GM12801 (cell line): ENCODE measurements around the gene PHKA2.

Experiments used
- CTCF ChIP-seq: IDR thresholded peaks from one replicate; pipeline ENCODE4 v1.5.1; 2011; ENCODE audit warnings: control low read depth; ENCODE audit not compliant: insufficient read length; ENCODE audit errors: extremely low read depth

Gene PHKA2

GRCh38 chrX:18938710-18939109 lies 45.2 kb downstream of the PHKA2 start:
- TF ChIP-seq CTCF, result no peak

GRCh38 chrX:18937173-18937572 lies 46.7 kb downstream of the PHKA2 start:
- no peak for TF ChIP-seq CTCF

GRCh38 chrX:18935893-18936292 lies 48.0 kb downstream of the PHKA2 start:
- TF ChIP-seq CTCF, result no peak

GRCh38 chrX:18934708-18935107 lies 49.2 kb downstream of the PHKA2 start:
- no peak for TF ChIP-seq CTCF

GRCh38 chrX:18933617-18934016 lies 50.3 kb downstream of the PHKA2 start:
- TF ChIP-seq CTCF, result no peak

GRCh38 chrX:18931972-18932371 lies 51.9 kb downstream of the PHKA2 start:
- TF ChIP-seq CTCF, result no peak

GRCh38 chrX:18929775-18930174 lies 54.1 kb downstream of the PHKA2 start:
- TF ChIP-seq CTCF, result no peak

- no peak for TF ChIP-seq CTCF
Measured at GRCh38 chrX:18927558-18927957, 56.4 kb downstream of the PHKA2 start.
